K562 (cell line): ENCODE data around the gene UMODL1. TPM values are rescaled to one million over a fixed set of nuclear protein-coding genes. Genes with fewer than 3 reads are reported as not detected.

Source experiments
- ATAC-seq: fragments of 200-7000 bp; cut with Tn5 transposase; 3 replicates; pipeline ENCODE4 v1.9.1; 2020; ENCODE audit warnings: moderate library complexity
- BruUV-seq: library from RNA; stranded (reverse); fragments of 400-500 nt; replicated peaks from 2 replicates; lab custom pipeline; 2021; lab: Mats Ljungman, UMichigan
- CTCF ChIA-PET: fragments of 300-600 bp; formaldehyde crosslinking; extraction: SDS; loops from one replicate; lab custom pipeline; 2021; ENCODE audit warnings: low intra/inter-chr PET ratio; lab: Yijun Ruan, JAX
- POLR2A ChIA-PET: fragments of 300-600, 350-650 bp; sonication (Branson Sonifier 250); formaldehyde crosslinking; extraction: SDS; loops from one replicate; lab custom pipeline; 2021; ENCODE audit warnings: antibody characterized with exemption, inconsistent platforms; lab: Yijun Ruan, JAX
- DNase-seq, 4 experiments: peaks; one replicate each; pipeline versions ENCODE4 v3.0.0 to v3.0.0-alpha.2; 2011 to 2018; ENCODE audit warnings: low spot score in 3 of 4, mixed read lengths in 3 of 4; ENCODE audit errors: extremely low read depth in 1 of 4
- FAIRE-seq: peaks from 2 replicates; lab custom pipeline; 2011; peaks lifted over from hg19 to GRCh38; lab: Jason Lieb, UNC
- H2AFZ ChIP-seq: 2 replicates; pipeline ENCODE4 v1.6.0; 2011; ENCODE audit warnings: low read depth, low read length, control low read depth, inconsistent platforms
- H3K27ac ChIP-seq: fragments of 200-600 bp; 3 replicates; pipeline ENCODE4 v1.8.0; 2011; ENCODE audit warnings: low read depth, mild to moderate bottlenecking, control low read depth, inconsistent platforms, low read length, moderate library complexity, mixed read lengths; ENCODE audit errors: extremely low read depth
- H3K27me3 ChIP-seq, 2 experiments: fragments of 300-600 bp in 1 of 2; 2 replicates in 1 of 2; 3 replicates in 1 of 2; pipeline versions ENCODE4 v1.6.0 to v1.8.0; 2011; ENCODE audit warnings: inconsistent platforms in 2 of 2, low read length in 2 of 2, mild to moderate bottlenecking in 1 of 2, mixed read lengths in 1 of 2, moderate library complexity in 1 of 2; ENCODE audit not compliant: control insufficient read depth in 2 of 2, insufficient read depth in 2 of 2
- H3K36me3 ChIP-seq: fragments of 300-600 bp; 3 replicates; pipeline ENCODE4 v1.8.0; 2011; ENCODE audit warnings: mild to moderate bottlenecking, low read length, inconsistent platforms; ENCODE audit not compliant: control insufficient read depth, insufficient read depth
- H3K4me1 ChIP-seq, 2 experiments: fragments of 200-600 bp in 1 of 2; replicated peaks in 1 of 2; 2 replicates in 1 of 2; 3 replicates in 1 of 2; pipeline versions ENCODE4 v1.5.1 to v1.8.0; 2011; ENCODE audit warnings: inconsistent platforms in 2 of 2, low read length in 2 of 2, mild to moderate bottlenecking in 1 of 2, mixed read lengths in 1 of 2, moderate library complexity in 1 of 2; ENCODE audit not compliant: control insufficient read depth in 2 of 2, insufficient read depth in 2 of 2
- H3K4me2 ChIP-seq: 2 replicates; pipeline ENCODE4 v1.6.1; 2011; ENCODE audit warnings: low read length, control low read depth, inconsistent platforms, mixed read lengths; ENCODE audit not compliant: insufficient read depth
- H3K4me3 ChIP-seq: fragments of 200-600 bp; sonication (generic), shearing (Covaris generic); 2 replicates; pipeline ENCODE4 v1.5.1; 2016; ENCODE audit warnings: control low read depth, inconsistent platforms
- H3K79me2 ChIP-seq: fragments of 200-600 bp; 3 replicates; pipeline ENCODE4 v1.8.0; 2011; ENCODE audit warnings: low read length, inconsistent platforms; ENCODE audit not compliant: control insufficient read depth, insufficient read depth
- H3K9ac ChIP-seq, 2 experiments: 2 replicates each; pipeline versions ENCODE4 v1.6.0 to v1.6.1; 2011; ENCODE audit warnings: low read depth in 2 of 2, low read length in 2 of 2, control low read depth in 1 of 2, inconsistent platforms in 1 of 2, mild to moderate bottlenecking in 1 of 2, mixed read lengths in 1 of 2; ENCODE audit not compliant: insufficient read depth in 1 of 2
- H3K9me1 ChIP-seq: one replicate; pipeline ENCODE4 v1.6.0; 2011; ENCODE audit warnings: inconsistent platforms, mild to moderate bottlenecking, low read length, moderate library complexity; ENCODE audit not compliant: control insufficient read depth, insufficient read depth
- H3K9me3 ChIP-seq: replicated peaks from 2 replicates; pipeline ENCODE4 v1.5.1; 2011; ENCODE audit warnings: low read depth, low read length, inconsistent platforms; ENCODE audit not compliant: control insufficient read depth, insufficient read depth
- H4K20me1 ChIP-seq: replicated peaks from 2 replicates; pipeline ENCODE4 v1.6.1; 2011; ENCODE audit warnings: low read length, inconsistent platforms, mixed read lengths; ENCODE audit not compliant: control insufficient read depth, insufficient read depth
- E2F8 ChIP-seq: fragments of 450-650 bp; IDR thresholded peaks from 2 replicates; pipeline ENCODE4 v1.7.1; 2018; ENCODE audit warnings: mild to moderate bottlenecking, low read depth; ENCODE audit not compliant: partially characterized antibody
- NR0B1 ChIP-seq: fragments of 450-650 bp; IDR thresholded peaks from one replicate; pipeline ENCODE4 v1.6.1; 2018; ENCODE audit warnings: mild to moderate bottlenecking, moderate library complexity; ENCODE audit not compliant: partially characterized antibody
- PHB2 ChIP-seq: fragments of 450-650 bp; IDR thresholded peaks from 2 replicates; pipeline ENCODE4 v1.6.1; 2017; ENCODE audit warnings: low read depth
- RBM25 ChIP-seq: fragments of 200-400 bp; formaldehyde crosslinking; IDR thresholded peaks from 2 replicates; pipeline ENCODE4 v1.6.1; 2018; ENCODE audit warnings: low read length, low read depth, moderate library complexity; ENCODE audit not compliant: severe bottlenecking
- THRA ChIP-seq: fragments of 450-650 bp; IDR thresholded peaks from 2 replicates; pipeline ENCODE4 v1.6.1; 2017; ENCODE audit warnings: mild to moderate bottlenecking, moderate library complexity
- ZNF436 ChIP-seq: fragments of 250-450, 450-650 bp; sonication (Bioruptor Pico); formaldehyde crosslinking; IDR thresholded peaks from 2 replicates; pipeline ENCODE4 v1.7.0; 2020; ENCODE audit warnings: mild to moderate bottlenecking
- WGBS: fragments of 100-300 bp; shearing (Covaris generic); methylation state at CpG from one replicate; pipeline ENCODE4 v1.1.6; 2016; ENCODE audit warnings: low coverage, mixed read lengths; ENCODE audit not compliant: insufficient coverage; ENCODE audit errors: missing lambda C conversion rate; 5-methylcytosine and 5-hydroxymethylcytosine counted together
- in situ Hi-C: fragments of 300-500 bp; cut with MboI; formaldehyde crosslinking; loops from 4 replicates; pipeline ENCODE4 v1.15.0; 2018; ENCODE audit warnings: inconsistent platforms, mixed read lengths
- intact Hi-C: fragments of 100-400 bp; cut with micrococcal nuclease; formaldehyde crosslinking; loops from 2 replicates; pipeline ENCODE4 v1.14.2; 2022
- polyA plus RNA-seq, 8 experiments: library from polyadenylated mRNA; depleted of rRNA in 4 of 8; stranded (reverse) in 5 of 8; unstranded in 3 of 8; fragments of >200 nt; fragmentation: Nextera tagmentation in 2 of 8; fragmentation: Illumina TruSeq in 1 of 8; extraction: Ambion mirVana in 2 of 8; extraction: Trizol in 1 of 8; gene quantifications; 2 replicates each; pipeline versions ENCODE4 v1.2.1 to v1.2.3, GENCODE V29; 2011 to 2014; ENCODE audit warnings: inconsistent platforms in 1 of 8, missing spikeins in 1 of 8
- total RNA-seq, 7 experiments: library from RNA; depleted of rRNA in 6 of 7; stranded (reverse); fragments of >200 nt in 6 of 7; fragmentation: Illumina TruSeq in 2 of 7; extraction: Trizol in 2 of 7; gene quantifications; 2 replicates each; pipeline versions ENCODE4 v1.2.1 to v1.2.3, GENCODE V29; 2011 to 2021; ENCODE audit warnings: low replicate concordance in 1 of 7

Gene UMODL1
- total and polyA plus RNA-seq, 9 of the 15 experiments (the other 6 are each of a cell fraction or from before 2014, with no cell fraction given) = not detected

GRCh38 chr21:42129300-42130266 lies 58.5 kb downstream of the UMODL1 start:
- Histone ChIP-seq H3K79me2 (no peaks in the 10 kb centered on the region), H4K20me1 (peaks cover 8% of the 10 kb centered on the region), H3K9me1 (no peaks in the 10 kb centered on the region), H3K9ac (no peak overlapping the region), H3K27ac (no peak overlapping the region), H3K27me3 (peaks cover 44 to 57% of the 10 kb centered on the region in 2 experiments), H2AFZ (no peak overlapping the region), H3K4me2 (no peak overlapping the region), H3K36me3 (no peaks in the 10 kb centered on the region), H3K4me3 (no peak overlapping the region), H3K4me1 (peaks cover 0 to 4% of the 10 kb centered on the region in 2 experiments; a peak in 1 of 5 replicates), H3K9me3 (no peaks in the 10 kb centered on the region)
- FAIRE-seq = no peak
- BruUV-seq = no TSS peak
- TF ChIP-seq NR0B1 (no peak), ZNF436 (CRISPR knock-in tag) (no peak), E2F8 (no peak), THRA (no peak), PHB2 (no peak), RBM25 (peak; percentile 82)
- in situ Hi-C loops = no loop called here
- under 1% methylated on average over 11 of the region's 11 CpGs for WGBS
- intact Hi-C loops = no loop called here
- ChIA-PET CTCF (interaction anchor here (0.7 kb wide), 1 partner anchor 41 kb away, joined by 4 read pairs; no protein-coding TSS in a partner anchor), POLR2A (interaction anchor here (0.7 kb wide), 1 partner anchor 91 kb away, joined by 4 read pairs; no protein-coding TSS in a partner anchor)
- no peak for DNase-seq
- ATAC-seq = no peak
